Neuronal stem cell (in vitro differentiated cells): Measurements from ENCODE around the gene EN2.

Experiments
- DNase-seq: peaks from one replicate; pipeline ENCODE4 v3.0.0-alpha.2; 2013; ENCODE audit warnings: low spot score
- H2AFZ ChIP-seq: one replicate; pipeline ENCODE4 v1.6.1; 2013; ENCODE audit warnings: mild to moderate bottlenecking, low read length, inconsistent platforms
- H2AK5ac ChIP-seq: 2 replicates; pipeline ENCODE4 v1.6.1; 2013; ENCODE audit warnings: low read depth, mild to moderate bottlenecking, inconsistent platforms, low read length, moderate library complexity, mixed read lengths
- H2BK120ac ChIP-seq: 2 replicates; pipeline ENCODE4 v1.6.1; 2013; ENCODE audit warnings: low read depth, mild to moderate bottlenecking, inconsistent platforms, low read length, moderate library complexity, mixed read lengths
- H2BK12ac ChIP-seq: one replicate; pipeline ENCODE4 v1.6.1; 2013; ENCODE audit warnings: low read length, inconsistent platforms
- H2BK15ac ChIP-seq: 2 replicates; pipeline ENCODE4 v1.6.1; 2013; ENCODE audit warnings: mild to moderate bottlenecking, low read length, inconsistent platforms, mixed read lengths
- H2BK5ac ChIP-seq: one replicate; pipeline ENCODE4 v1.6.1; 2013; ENCODE audit warnings: inconsistent platforms, mild to moderate bottlenecking, low read length, moderate library complexity
- H3K14ac ChIP-seq: one replicate; pipeline ENCODE4 v1.6.1; 2013; ENCODE audit warnings: low read length, inconsistent platforms
- H3K18ac ChIP-seq: 2 replicates; pipeline ENCODE4 v1.6.1; 2013; ENCODE audit warnings: low read length, inconsistent platforms
- H3K23ac ChIP-seq: 2 replicates; pipeline ENCODE4 v1.6.1; 2013; ENCODE audit warnings: low read depth, mild to moderate bottlenecking, mixed read lengths, low read length, inconsistent platforms; ENCODE audit not compliant: poor library complexity
- H3K27ac ChIP-seq: replicated peaks from 3 replicates; pipeline ENCODE4 v1.5.1; 2013; ENCODE audit warnings: low read length, inconsistent platforms
- H3K27me3 ChIP-seq, 3 experiments: 2 replicates each; pipeline ENCODE4 v1.6.1; 2013; ENCODE audit warnings: low read length in 3 of 3, mild to moderate bottlenecking in 2 of 3, inconsistent platforms in 1 of 3, low read depth in 1 of 3, mixed read lengths in 1 of 3, moderate library complexity in 1 of 3; ENCODE audit not compliant: control insufficient read depth in 3 of 3, insufficient read depth in 3 of 3
- H3K36me3 ChIP-seq, 2 donors: replicated peaks in 1 of 2; 2 replicates each; pipeline ENCODE4 v1.6.1; 2013; ENCODE audit warnings: low read length in 2 of 2; ENCODE audit not compliant: control insufficient read depth in 2 of 2, insufficient read depth in 2 of 2
- H3K4ac ChIP-seq: 2 replicates; pipeline ENCODE4 v1.6.1; 2013; ENCODE audit warnings: inconsistent platforms, mild to moderate bottlenecking, low read length, moderate library complexity
- H3K4me1 ChIP-seq, 2 donors: 1 replicate in 1 of 2; 2 replicates in 1 of 2; pipeline ENCODE4 v1.6.1; 2013; ENCODE audit warnings: low read length in 2 of 2, low read depth in 1 of 2; ENCODE audit not compliant: control insufficient read depth in 2 of 2, insufficient read depth in 1 of 2
- H3K4me2 ChIP-seq: one replicate; pipeline ENCODE4 v1.6.1; 2013; ENCODE audit warnings: mild to moderate bottlenecking, low read length, inconsistent platforms; ENCODE audit not compliant: insufficient read depth, poor library complexity, severe bottlenecking
- H3K4me3 ChIP-seq, 2 donors: 2 replicates each; pipeline ENCODE4 v1.5.1; 2013; ENCODE audit warnings: low read length in 2 of 2, mild to moderate bottlenecking in 2 of 2, inconsistent platforms in 1 of 2, moderate library complexity in 1 of 2
- H3K79me1 ChIP-seq: one replicate; pipeline ENCODE4 v1.6.1; 2013; ENCODE audit warnings: low read depth, mild to moderate bottlenecking, inconsistent platforms, low read length, moderate library complexity
- H3K9ac ChIP-seq: one replicate; pipeline ENCODE4 v1.6.1; 2013; ENCODE audit warnings: mild to moderate bottlenecking, low read depth, low read length, inconsistent platforms; ENCODE audit not compliant: poor library complexity
- H3K9me3 ChIP-seq, 2 donors: replicated peaks in 1 of 2; 2 replicates each; pipeline versions ENCODE3 to v1.6.1; 2013; ENCODE audit warnings: low read length in 2 of 2, mild to moderate bottlenecking in 2 of 2, inconsistent platforms in 1 of 2, low read depth in 1 of 2, mixed read lengths in 1 of 2, moderate library complexity in 1 of 2; ENCODE audit not compliant: control insufficient read depth in 2 of 2, insufficient read depth in 1 of 2
- H4K8ac ChIP-seq: one replicate; pipeline ENCODE4 v1.6.1; 2013; ENCODE audit warnings: low read depth, mild to moderate bottlenecking, inconsistent platforms, low read length, moderate library complexity
- H4K91ac ChIP-seq: one replicate; pipeline ENCODE4 v1.6.1; 2013; ENCODE audit warnings: low read length, low read depth, mild to moderate bottlenecking, inconsistent platforms; ENCODE audit not compliant: poor library complexity
- WGBS, 2 donors: extraction: QIAGEN DNeasy Blood & Tissue Kit; methylation state at CpG; one replicate each; pipeline ENCODE4 v1.1.7; 2013; ENCODE audit warnings: missing lambda C conversion rate in 2 of 2, mixed read lengths in 1 of 2; ENCODE audit not compliant: insufficient read length in 2 of 2, insufficient replicate concordance in 1 of 2; ENCODE audit errors: extremely low coverage in 2 of 2; 5-methylcytosine and 5-hydroxymethylcytosine counted together

The EN2 gene

GRCh38 chr7:155414547-155415492, 43.1 kb upstream of the EN2 start:
- Histone ChIP-seq H4K8ac (no peak overlapping the region), H3K27ac (no peak overlapping the region), H3K4me2 (no peak overlapping the region), H3K4me1 (peaks cover 0 to 1% of the 10 kb centered on the region in 2 donors), H3K23ac (no peak overlapping the region), H4K91ac (no peak overlapping the region), H3K18ac (no peak overlapping the region), H2BK120ac (no peak overlapping the region), H3K4me3 (no peak overlapping the region), H2AFZ (no peak overlapping the region), H3K4ac (no peak overlapping the region), H3K9me3 (peaks cover 0 to 2% of the 10 kb centered on the region in 2 donors), H2AK5ac (no peak overlapping the region), H2BK15ac (no peak overlapping the region), H3K36me3 (no peaks in the 10 kb centered on the region), H3K27me3 (peaks cover 0 to 53% (median 6%) of the 10 kb centered on the region in 3 experiments), H2BK5ac (no peak overlapping the region), H3K9ac (no peak overlapping the region), H3K14ac (no peak overlapping the region), H3K79me1 (no peaks in the 10 kb centered on the region), H2BK12ac (no peak overlapping the region)
- no peak for DNase-seq
- WGBS, 2 donors = no CpG with 5 or more reads among the region's 24 CpGs

- Histone ChIP-seq H2BK5ac (no peak overlapping the region), H3K9ac (no peak overlapping the region), H3K27me3 (peaks cover 0 to 51% (median 3%) of the 10 kb centered on the region in 3 experiments), H3K14ac (no peak overlapping the region), H3K4me3 (no peak overlapping the region), H3K4me1 (peaks cover 0 to 1% of the 10 kb centered on the region in 2 donors), H2BK12ac (no peak overlapping the region), H3K9me3 (peaks cover 0 to 2% of the 10 kb centered on the region in 2 donors), H2AK5ac (no peak overlapping the region), H3K23ac (no peak overlapping the region), H3K27ac (no peak overlapping the region), H3K4me2 (no peak overlapping the region), H3K4ac (no peak overlapping the region), H2BK15ac (no peak overlapping the region), H3K36me3 (no peaks in the 10 kb centered on the region), H2AFZ (no peak overlapping the region), H4K91ac (no peak overlapping the region), H3K18ac (no peak overlapping the region), H4K8ac (no peak overlapping the region), H2BK120ac (no peak overlapping the region), H3K79me1 (no peaks in the 10 kb centered on the region)
- no CpG with 5 or more reads among the region's 17 CpGs for WGBS, 2 donors
- DNase-seq = no peak
These were observed 41.1 kb upstream of the EN2 start for GRCh38 chr7:155416646-155417380.

GRCh38 chr7:155418304-155418703, 39.6 kb upstream of the EN2 start:
- Histone ChIP-seq H3K9ac (no peak overlapping the region), H2BK15ac (peak overlapping the region; percentile 42), H3K4me2 (no peak overlapping the region), H3K79me1 (no peaks in the 10 kb centered on the region), H3K4me1 (peaks cover 0 to 3% of the 10 kb centered on the region in 2 donors), H3K23ac (no peak overlapping the region), H3K27ac (no peak overlapping the region), H4K91ac (no peak overlapping the region), H2BK12ac (no peak overlapping the region), H2BK120ac (no peak overlapping the region), H3K4me3 (no peak overlapping the region), H4K8ac (no peak overlapping the region), H3K36me3 (no peaks in the 10 kb centered on the region), H2BK5ac (no peak overlapping the region), H3K4ac (no peak overlapping the region), H3K18ac (peak overlapping the region; percentile 40), H2AK5ac (peak overlapping the region; percentile 80), H2AFZ (no peak overlapping the region), H3K14ac (no peak overlapping the region), H3K9me3 (peaks cover 0 to 2% of the 10 kb centered on the region in 2 donors), H3K27me3 (peaks cover 0 to 60% (median 0%) of the 10 kb centered on the region in 3 experiments)
- no peak for DNase-seq
- no CpG with 5 or more reads among the region's 12 CpGs for WGBS, 2 donors
